Ishikawa (cell line): Measurements from ENCODE around the gene DYNLRB2.
A peak's percentile ranks its signal among the peaks of the same experiment; 100 is the strongest.

Source experiments
- CEBPB ChIP-seq: IDR thresholded peaks from 2 replicates; pipeline ENCODE4 v1.6.1; 2012
- CREB1 ChIP-seq: IDR thresholded peaks from 2 replicates; pipeline ENCODE4 v1.6.1; 2012; ENCODE audit warnings: low read depth
- EGR1 ChIP-seq: IDR thresholded peaks from 2 replicates; pipeline ENCODE4 v1.6.1; 2012
- EP300 ChIP-seq: IDR thresholded peaks from 2 replicates; pipeline ENCODE4 v1.6.1; 2012; ENCODE audit warnings: borderline replicate concordance
- FOXM1 ChIP-seq: IDR thresholded peaks from 2 replicates; pipeline ENCODE4 v1.6.1; 2012; ENCODE audit warnings: low read depth, borderline replicate concordance
- MAX ChIP-seq: IDR thresholded peaks from 2 replicates; pipeline ENCODE4 v1.6.1; 2012
- NFIC ChIP-seq: IDR thresholded peaks from 2 replicates; pipeline ENCODE4 v1.6.1; 2012
- RAD21 ChIP-seq: IDR thresholded peaks from 2 replicates; pipeline ENCODE4 v1.6.1; 2012; ENCODE audit warnings: low read depth
- REST ChIP-seq: IDR thresholded peaks from 2 replicates; pipeline ENCODE4 v1.6.1; 2012; ENCODE audit warnings: low read depth, mild to moderate bottlenecking
- TAF1 ChIP-seq: IDR thresholded peaks from 2 replicates; pipeline ENCODE4 v1.6.1; 2012; ENCODE audit warnings: low read depth, mild to moderate bottlenecking
- TCF12 ChIP-seq: IDR thresholded peaks from 2 replicates; pipeline ENCODE4 v1.6.1; 2012; ENCODE audit warnings: low read depth
- TEAD4 ChIP-seq: IDR thresholded peaks from 2 replicates; pipeline ENCODE4 v1.6.1; 2012
- YY1 ChIP-seq: IDR thresholded peaks from 2 replicates; pipeline ENCODE4 v1.6.1; 2012; ENCODE audit warnings: low read depth
- ZBTB7A ChIP-seq: IDR thresholded peaks from 2 replicates; pipeline ENCODE4 v1.6.1; 2012; ENCODE audit warnings: low read depth
- TF ChIP-seq, protein P1 (sequence below): IDR thresholded peaks from 2 replicates; pipeline ENCODE4 v1.6.1; 2012

Gene DYNLRB2

GRCh38 chr16:80515374-80515773, 25.4 kb upstream of the DYNLRB2 start:
- no peak for TF ChIP-seq RAD21
- TF ChIP-seq REST = no peak
- TF ChIP-seq ZBTB7A = no peak

DNA sequence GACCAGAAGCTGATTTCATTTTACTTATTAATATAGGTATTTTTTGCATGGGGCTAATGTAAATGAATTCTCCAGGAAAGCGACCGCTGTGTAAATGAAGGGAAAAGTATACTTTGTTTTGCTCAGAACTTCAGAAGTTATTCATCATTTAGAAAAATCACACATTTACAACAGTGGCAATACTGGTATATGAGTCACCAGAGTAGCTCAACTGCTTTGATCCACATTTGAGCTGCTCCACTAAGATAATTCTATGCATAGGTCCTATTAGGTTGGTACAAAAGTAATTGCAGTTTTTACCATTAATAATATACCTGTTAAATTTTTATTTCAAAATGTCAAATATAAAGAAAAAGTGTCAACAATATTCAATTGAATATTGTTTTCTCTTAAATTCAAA, 22.9 kb upstream of the DYNLRB2 start:
- TF ChIP-seq CEBPB (no peak), YY1 (no peak), TEAD4 (no peak), ZBTB7A (no peak), FOXM1 (no peak)
- TF ChIP-seq, protein P1, sequence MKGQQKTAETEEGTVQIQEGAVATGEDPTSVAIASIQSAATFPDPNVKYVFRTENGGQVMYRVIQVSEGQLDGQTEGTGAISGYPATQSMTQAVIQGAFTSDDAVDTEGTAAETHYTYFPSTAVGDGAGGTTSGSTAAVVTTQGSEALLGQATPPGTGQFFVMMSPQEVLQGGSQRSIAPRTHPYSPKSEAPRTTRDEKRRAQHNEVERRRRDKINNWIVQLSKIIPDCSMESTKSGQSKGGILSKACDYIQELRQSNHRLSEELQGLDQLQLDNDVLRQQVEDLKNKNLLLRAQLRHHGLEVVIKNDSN = no peak

GRCh38 chr16:80518436-80518835, 22.4 kb upstream of the DYNLRB2 start:
- no peak for TF ChIP-seq FOXM1
- TF ChIP-seq CEBPB = no peak
- TF ChIP-seq, protein P1 = no peak
- TF ChIP-seq TAF1 = no peak

DNA sequence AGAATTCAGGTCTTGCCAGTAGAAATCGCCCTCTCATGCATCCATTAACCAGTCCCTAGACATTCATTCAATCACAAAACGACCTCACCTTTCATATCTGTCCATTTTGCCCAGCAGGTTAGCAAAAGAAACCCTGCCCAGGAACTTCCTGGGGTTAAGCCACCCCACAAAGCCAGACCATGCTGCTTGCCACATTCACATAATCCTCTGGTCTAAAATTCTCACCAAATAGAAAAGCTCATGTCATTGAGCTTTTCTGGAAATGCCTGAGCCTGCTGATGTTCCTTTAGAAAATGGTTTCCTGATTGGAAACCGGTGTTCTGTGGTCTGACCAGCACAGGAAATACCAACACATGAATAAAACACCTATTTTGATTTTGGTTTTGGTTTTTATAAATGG, 21.6 kb upstream of the DYNLRB2 start:
- TF ChIP-seq MAX (no peak), ZBTB7A (no peak), FOXM1 (no peak), EP300 (no peak), REST (no peak), CEBPB (no peak), NFIC (no peak), CREB1 (no peak), TCF12 (no peak), TAF1 (no peak), TEAD4 (no peak), RAD21 (no peak), YY1 (no peak), EGR1 (no peak)
- TF ChIP-seq, protein P1 = no peak

DNA sequence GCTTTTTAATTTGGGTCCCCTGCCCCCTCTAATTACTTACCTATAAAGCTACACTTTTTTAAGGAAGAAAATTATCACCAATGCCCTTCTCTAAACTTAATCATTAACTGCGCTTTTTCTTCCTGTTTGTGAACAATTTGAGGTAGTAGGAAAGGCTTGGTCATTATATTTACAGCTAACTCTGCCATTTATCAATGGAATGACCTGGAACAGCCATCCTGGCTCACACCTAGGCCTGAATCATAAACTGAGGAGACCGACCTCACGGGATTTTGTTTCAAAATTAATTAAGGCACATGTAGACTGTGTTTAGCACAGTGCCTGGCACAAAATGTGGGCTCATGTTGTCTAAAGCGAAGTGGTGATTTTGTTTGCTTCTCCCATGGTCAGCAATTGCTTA, 15.4 kb upstream of the DYNLRB2 start:
- TF ChIP-seq TCF12 (no peak), EGR1 (no peak), CREB1 (no peak), TEAD4 (no peak), NFIC (no peak), EP300 (no peak), RAD21 (no peak), FOXM1 (no peak), ZBTB7A (no peak), TAF1 (no peak), MAX (no peak)
- TF ChIP-seq, protein P1 = no peak

GRCh38 chr16:80526418-80527061, 14.3 kb upstream of the DYNLRB2 start:
- TF ChIP-seq RAD21 (peak; percentile 66), NFIC (no peak)
